ENCODE results near the gene VPS52.

DNA sequence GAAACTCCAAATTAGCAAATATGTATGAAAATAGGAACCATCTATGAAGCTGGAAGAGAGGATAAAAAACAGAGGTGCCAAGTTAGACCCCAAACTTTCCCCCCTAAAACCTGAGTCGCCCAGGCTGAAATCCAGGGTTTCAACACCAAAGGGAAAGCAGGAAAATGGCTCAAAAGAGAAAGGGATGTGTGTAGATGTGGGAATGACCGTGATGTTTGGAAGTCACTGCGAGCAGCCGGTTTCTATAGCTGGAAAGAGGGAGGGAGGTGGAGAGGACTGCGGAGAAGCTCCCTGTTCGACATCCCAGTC, 58.9 kb downstream of the VPS52 start:
- TF ChIP-seq CTCF (conservative IDR thresholded peaks at IDR 0.05) (no peak), EZH2 (IDR thresholded peaks at IDR 0.05; ENCODE audit: low read depth) (no peak)
